ENCODE results near the gene ZFP64. TPM values are rescaled to one million over a fixed set of nuclear protein-coding genes. Genes with fewer than 3 reads are reported as not detected.

The ZFP64 gene
- total RNA-seq, 2 experiments from 2014 or later: 11.6 to 14.2 TPM

- ChIA-PET POLR2A (no interaction called here), CTCF (no interaction called here)
- Mint-ChIP-seq H3K27me3 (no peaks in the 10 kb centered on the region), H3K27ac (no peak overlapping the region), H3K4me3 (no peak overlapping the region), H3K36me3 (ENCODE audit: low read depth) (no peaks in the 10 kb centered on the region), H3K4me1 (ENCODE audit: low read depth) (peaks cover 4% of the 10 kb centered on the region), H3K9me3 (no peaks in the 10 kb centered on the region)
- TF ChIP-seq, protein P1, sequence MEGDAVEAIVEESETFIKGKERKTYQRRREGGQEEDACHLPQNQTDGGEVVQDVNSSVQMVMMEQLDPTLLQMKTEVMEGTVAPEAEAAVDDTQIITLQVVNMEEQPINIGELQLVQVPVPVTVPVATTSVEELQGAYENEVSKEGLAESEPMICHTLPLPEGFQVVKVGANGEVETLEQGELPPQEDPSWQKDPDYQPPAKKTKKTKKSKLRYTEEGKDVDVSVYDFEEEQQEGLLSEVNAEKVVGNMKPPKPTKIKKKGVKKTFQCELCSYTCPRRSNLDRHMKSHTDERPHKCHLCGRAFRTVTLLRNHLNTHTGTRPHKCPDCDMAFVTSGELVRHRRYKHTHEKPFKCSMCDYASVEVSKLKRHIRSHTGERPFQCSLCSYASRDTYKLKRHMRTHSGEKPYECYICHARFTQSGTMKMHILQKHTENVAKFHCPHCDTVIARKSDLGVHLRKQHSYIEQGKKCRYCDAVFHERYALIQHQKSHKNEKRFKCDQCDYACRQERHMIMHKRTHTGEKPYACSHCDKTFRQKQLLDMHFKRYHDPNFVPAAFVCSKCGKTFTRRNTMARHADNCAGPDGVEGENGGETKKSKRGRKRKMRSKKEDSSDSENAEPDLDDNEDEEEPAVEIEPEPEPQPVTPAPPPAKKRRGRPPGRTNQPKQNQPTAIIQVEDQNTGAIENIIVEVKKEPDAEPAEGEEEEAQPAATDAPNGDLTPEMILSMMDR (IDR thresholded peaks at IDR 0.05): no peak
- DNase-seq (no peak), ATAC-seq (peak; percentile 27)
- intact Hi-C loops (cut with micrococcal nuclease): no loop called here
Observed at GRCh38 chr20:52130406-52130805, 61.2 kb downstream of the ZFP64 start.

DNA sequence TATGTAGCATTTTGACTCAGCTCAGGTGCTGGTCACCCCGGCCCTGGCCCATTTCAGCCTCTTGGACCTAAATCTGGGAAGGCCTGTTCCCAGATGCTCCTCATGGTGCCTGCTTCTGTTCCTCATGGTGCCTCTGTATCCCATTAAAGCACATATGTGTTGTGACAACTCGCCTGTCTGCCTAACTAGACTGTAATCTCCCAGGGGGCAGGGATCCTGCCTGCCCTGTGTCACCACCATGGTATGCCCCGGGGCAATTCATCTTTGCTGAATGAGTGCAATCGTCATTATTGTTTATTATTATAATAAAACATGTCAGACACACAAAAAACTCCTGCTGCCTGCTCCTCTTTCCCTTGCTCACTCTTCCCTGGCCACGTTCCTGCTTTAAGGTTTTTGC, 62.0 kb downstream of the ZFP64 start:
- ChIA-PET POLR2A (interaction anchor here (0.7 kb wide), 1 partner anchor 514 kb away, joined by 3 read pairs; no protein-coding TSS in a partner anchor), CTCF (interaction anchor here (1.4 to 3.4 kb wide), 4 partner anchors 9 to 252 kb away, joined by 5 to 33 read pairs (median 16); no protein-coding TSS in a partner anchor)
- H3K9me3 Mint-ChIP-seq: no peaks in the 10 kb centered on the region
- peaks cover 4% of the 10 kb centered on the region for H3K4me1 Mint-ChIP-seq (ENCODE audit: low read depth)
- H3K27me3 Mint-ChIP-seq: no peaks in the 10 kb centered on the region
- DNase-seq (no peak), ATAC-seq (no peak)
- H3K36me3 Mint-ChIP-seq (ENCODE audit: low read depth): no peaks in the 10 kb centered on the region
- intact Hi-C loops (cut with micrococcal nuclease): no loop called here
- H3K4me3 Mint-ChIP-seq: no peak overlapping the region
- H3K27ac Mint-ChIP-seq: no peak overlapping the region
- TF ChIP-seq, protein P1 (IDR thresholded peaks at IDR 0.05): no peak

- DNase-seq: no peak
- ChIA-PET POLR2A (no interaction called here), CTCF (interaction anchor here (0.7 to 3.4 kb wide), 4 partner anchors 28 to 543 kb away, joined by 3 to 22 read pairs (median 6); no protein-coding TSS in a partner anchor)
- TF ChIP-seq, protein P1 (IDR thresholded peaks at IDR 0.05): no peak
- Mint-ChIP-seq H3K27me3 (no peaks in the 10 kb centered on the region), H3K27ac (no peak overlapping the region), H3K9me3 (no peaks in the 10 kb centered on the region), H3K4me1 (ENCODE audit: low read depth) (peaks cover 4% of the 10 kb centered on the region), H3K36me3 (ENCODE audit: low read depth) (no peaks in the 10 kb centered on the region), H3K4me3 (no peak overlapping the region)
- no peak for ATAC-seq
- intact Hi-C loops (cut with micrococcal nuclease): no loop called here
Observed at GRCh38 chr20:52127309-52127708, 64.3 kb downstream of the ZFP64 start.

- CTCF ChIA-PET: no interaction called here
- Mint-ChIP-seq H3K4me1 (ENCODE audit: low read depth) (peaks cover under 1% of the 10 kb centered on the region), H3K36me3 (ENCODE audit: low read depth) (no peaks in the 10 kb centered on the region), H3K4me3 (no peak overlapping the region), H3K27me3 (no peaks in the 10 kb centered on the region), H3K27ac (no peak overlapping the region), H3K9me3 (no peaks in the 10 kb centered on the region)
- TF ChIP-seq, protein P1 (IDR thresholded peaks at IDR 0.05): no peak
- no peak for DNase-seq
- ATAC-seq: no peak
- intact Hi-C loops (cut with micrococcal nuclease): no loop called here
- POLR2A ChIA-PET: interaction anchor here (0.6 kb wide), 1 partner anchor 42 kb away, joined by 3 read pairs; no protein-coding TSS in a partner anchor
Observed at GRCh38 chr20:52124821-52125220, 66.8 kb downstream of the ZFP64 start.

GRCh38 chr20:52118696-52119095, 72.9 kb downstream of the ZFP64 start:
- Mint-ChIP-seq H3K27ac (no peak overlapping the region), H3K27me3 (no peaks in the 10 kb centered on the region), H3K36me3 (ENCODE audit: low read depth) (peaks cover 5% of the 10 kb centered on the region), H3K9me3 (no peaks in the 10 kb centered on the region), H3K4me1 (ENCODE audit: low read depth) (no peaks in the 10 kb centered on the region), H3K4me3 (no peak overlapping the region)
- intact Hi-C loops (cut with micrococcal nuclease): no loop called here
- ChIA-PET POLR2A (no interaction called here), CTCF (interaction anchor here (1.6 to 3.4 kb wide), 3 partner anchors 10 to 32 kb away, joined by 4 to 21 read pairs (median 5); no protein-coding TSS in a partner anchor)
- ATAC-seq: no peak
- no peak for DNase-seq
- TF ChIP-seq, protein P1 (IDR thresholded peaks at IDR 0.05): no peak

Measured in activated CD8-positive, alpha-beta T cell treated with anti-CD3 and anti-CD28 coated beads for 36 hours (primary cell).